ENCODE data around the gene CRIP2.
A peak's percentile ranks its signal among the peaks of the same experiment; 100 is the strongest.

Gene CRIP2

DNA sequence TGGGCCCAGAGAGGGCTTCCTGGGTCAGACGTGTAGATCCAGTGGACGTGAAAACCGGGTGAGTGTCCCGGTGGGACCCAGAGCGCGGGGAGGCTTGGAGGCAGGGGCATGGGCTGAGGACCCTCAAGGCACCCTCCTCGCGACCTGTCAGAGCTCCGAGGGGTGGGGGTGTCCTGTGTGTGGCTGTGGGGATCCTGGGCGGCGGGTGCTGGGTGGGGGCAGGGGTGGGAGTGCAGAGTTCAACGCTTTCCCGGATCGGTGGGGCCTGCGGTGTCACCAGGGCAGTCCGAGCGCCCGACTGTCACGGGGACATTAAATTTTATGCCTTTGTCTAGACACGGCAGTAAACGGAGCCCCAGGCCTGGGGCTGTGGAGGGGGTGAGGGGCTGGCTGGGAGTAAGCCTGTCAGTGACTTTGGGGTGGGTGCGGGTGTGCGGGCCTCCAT is 52.8 kb downstream of the CRIP2 start:
- peak overlapping the region; percentile 50 for H3K4me3 ChIP-seq (ENCODE audit: low read depth, low read length)
- in situ Hi-C loops (cut with HindIII; ENCODE audit: low sequenced_read_pairs), result no loop called here
- DNase-seq (ENCODE audit: low read depth), result no peak
- no peak for TF ChIP-seq CTCF (IDR thresholded peaks at IDR 0.05; ENCODE audit: low read depth, low read length, missing control alignments)

- in situ Hi-C loops (cut with HindIII; ENCODE audit: low sequenced_read_pairs), result no loop called here
- TF ChIP-seq CTCF (IDR thresholded peaks at IDR 0.05; ENCODE audit: low read depth, low read length, missing control alignments), result peak; percentile 72
- DNase-seq (ENCODE audit: low read depth), result peak; percentile 16
- peak overlapping the region; percentile 50 for H3K4me3 ChIP-seq (ENCODE audit: low read depth, low read length)
These were observed 53.4 kb downstream of the CRIP2 start for GRCh38 chr14:105527826-105528585.

DNA sequence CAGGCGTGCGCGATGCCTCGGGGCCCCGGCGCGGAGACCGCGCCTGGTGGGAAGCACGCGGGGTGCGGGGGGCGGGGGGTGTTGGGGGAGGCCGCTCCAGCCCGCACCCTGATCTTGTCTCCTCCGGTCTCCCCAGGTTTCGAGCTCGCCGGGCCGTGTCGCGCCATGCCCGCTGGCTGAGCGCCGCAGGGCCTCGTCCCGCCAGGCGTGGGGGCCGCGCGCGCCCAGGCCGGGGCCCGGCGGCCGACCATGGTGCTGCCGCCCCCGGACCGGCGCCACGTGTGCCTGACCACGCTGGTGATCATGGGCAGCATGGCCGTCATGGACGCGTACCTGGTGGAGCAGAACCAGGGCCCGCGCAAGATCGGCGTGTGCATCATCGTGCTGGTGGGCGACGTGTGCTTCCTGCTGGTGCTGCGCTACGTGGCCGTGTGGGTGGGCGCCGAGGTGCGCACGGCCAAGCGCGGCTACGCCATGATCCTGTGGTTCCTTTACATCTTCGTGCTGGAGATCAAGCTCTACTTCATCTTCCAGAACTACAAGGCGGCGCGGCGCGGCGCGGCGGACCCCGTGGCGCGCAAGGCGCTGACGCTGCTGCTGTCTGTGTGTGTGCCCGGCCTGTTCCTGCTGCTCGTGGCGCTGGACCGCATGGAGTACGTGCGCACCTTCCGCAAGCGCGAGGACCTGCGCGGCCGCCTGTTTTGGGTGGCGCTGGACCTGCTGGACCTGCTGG is 54.1 kb downstream of the CRIP2 start:
- peak overlapping the region; percentile 50 for H3K4me3 ChIP-seq (ENCODE audit: low read depth, low read length)
- in situ Hi-C loops (cut with HindIII; ENCODE audit: low sequenced_read_pairs), result no loop called here
- DNase-seq (ENCODE audit: low read depth), result no peak
- no peak for TF ChIP-seq CTCF (IDR thresholded peaks at IDR 0.05; ENCODE audit: low read depth, low read length, missing control alignments)

- in situ Hi-C loops (cut with HindIII; ENCODE audit: low sequenced_read_pairs), result no loop called here
- DNase-seq (ENCODE audit: low read depth), result no peak
- no peak overlapping the region for H3K4me3 ChIP-seq (ENCODE audit: low read depth, low read length)
- TF ChIP-seq CTCF (IDR thresholded peaks at IDR 0.05; ENCODE audit: low read depth, low read length, missing control alignments), result no peak
These were observed 54.6 kb downstream of the CRIP2 start for GRCh38 chr14:105529319-105529568.
